Esophagus muscularis mucosa (tissue), 4 donors: Measurements from ENCODE around the gene UBE4B.

Experiments used
- EP300 ChIP-seq: sonication (generic); formaldehyde crosslinking; IDR thresholded peaks from one replicate; pipeline ENCODE4 v1.6.1; 2017; ENCODE audit warnings: antibody characterized with exemption
- POLR2A ChIP-seq: fragments of 450-650 bp; IDR thresholded peaks from one replicate; pipeline ENCODE4 v1.6.1; 2017; ENCODE audit warnings: antibody characterized with exemption, moderate library complexity, mild to moderate bottlenecking, low read depth
- TF ChIP-seq, protein P1 (sequence below), 3 experiments: fragments of 200-600 bp in 2 of 3; fragments of 450-650 bp in 1 of 3; sonication (generic) in 2 of 3; IDR thresholded peaks; one replicate each; pipeline ENCODE4 v1.5.1; 2017 to 2019; ENCODE audit warnings: antibody characterized with exemption in 3 of 3, mild to moderate bottlenecking in 2 of 3, moderate library complexity in 1 of 3

DNA sequence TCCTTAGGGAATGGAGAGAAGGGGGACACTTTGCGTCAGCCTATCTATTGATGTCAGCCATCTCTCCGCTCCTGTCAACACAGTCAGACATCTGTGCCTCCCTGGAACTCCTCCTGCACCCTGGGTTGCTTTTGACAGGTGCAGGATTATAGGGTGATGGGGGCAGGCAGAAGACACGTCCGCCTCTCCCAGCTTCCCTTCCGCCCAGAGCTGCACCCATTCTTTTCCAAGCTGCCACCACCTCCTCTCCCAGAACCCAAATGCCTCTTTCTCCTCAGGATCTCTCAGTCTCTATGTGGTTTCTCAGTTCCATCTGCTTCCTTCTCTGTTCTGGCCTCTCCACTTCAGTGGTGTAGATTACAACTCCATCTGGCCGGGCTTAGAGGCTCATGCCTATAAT lies 160.5 kb downstream of the UBE4B start:
- TF ChIP-seq, protein P1, sequence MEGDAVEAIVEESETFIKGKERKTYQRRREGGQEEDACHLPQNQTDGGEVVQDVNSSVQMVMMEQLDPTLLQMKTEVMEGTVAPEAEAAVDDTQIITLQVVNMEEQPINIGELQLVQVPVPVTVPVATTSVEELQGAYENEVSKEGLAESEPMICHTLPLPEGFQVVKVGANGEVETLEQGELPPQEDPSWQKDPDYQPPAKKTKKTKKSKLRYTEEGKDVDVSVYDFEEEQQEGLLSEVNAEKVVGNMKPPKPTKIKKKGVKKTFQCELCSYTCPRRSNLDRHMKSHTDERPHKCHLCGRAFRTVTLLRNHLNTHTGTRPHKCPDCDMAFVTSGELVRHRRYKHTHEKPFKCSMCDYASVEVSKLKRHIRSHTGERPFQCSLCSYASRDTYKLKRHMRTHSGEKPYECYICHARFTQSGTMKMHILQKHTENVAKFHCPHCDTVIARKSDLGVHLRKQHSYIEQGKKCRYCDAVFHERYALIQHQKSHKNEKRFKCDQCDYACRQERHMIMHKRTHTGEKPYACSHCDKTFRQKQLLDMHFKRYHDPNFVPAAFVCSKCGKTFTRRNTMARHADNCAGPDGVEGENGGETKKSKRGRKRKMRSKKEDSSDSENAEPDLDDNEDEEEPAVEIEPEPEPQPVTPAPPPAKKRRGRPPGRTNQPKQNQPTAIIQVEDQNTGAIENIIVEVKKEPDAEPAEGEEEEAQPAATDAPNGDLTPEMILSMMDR (IDR thresholded peaks at IDR 0.05) = no peak
- TF ChIP-seq POLR2A (no peak), EP300 (no peak)
